Measurements from ENCODE around the gene ARHGDIB. TPM values are rescaled to one million over a fixed set of nuclear protein-coding genes. Genes with fewer than 3 reads are reported as not detected.
A peak's percentile ranks its signal among the peaks of the same experiment; 100 is the strongest.

ARHGDIB gene
- total and polyA plus RNA-seq, 10 of the 15 experiments (the other 5 are each of a cell fraction or from before 2014, with no cell fraction given), result 796 to 2,849 (median 1,346) TPM

DNA sequence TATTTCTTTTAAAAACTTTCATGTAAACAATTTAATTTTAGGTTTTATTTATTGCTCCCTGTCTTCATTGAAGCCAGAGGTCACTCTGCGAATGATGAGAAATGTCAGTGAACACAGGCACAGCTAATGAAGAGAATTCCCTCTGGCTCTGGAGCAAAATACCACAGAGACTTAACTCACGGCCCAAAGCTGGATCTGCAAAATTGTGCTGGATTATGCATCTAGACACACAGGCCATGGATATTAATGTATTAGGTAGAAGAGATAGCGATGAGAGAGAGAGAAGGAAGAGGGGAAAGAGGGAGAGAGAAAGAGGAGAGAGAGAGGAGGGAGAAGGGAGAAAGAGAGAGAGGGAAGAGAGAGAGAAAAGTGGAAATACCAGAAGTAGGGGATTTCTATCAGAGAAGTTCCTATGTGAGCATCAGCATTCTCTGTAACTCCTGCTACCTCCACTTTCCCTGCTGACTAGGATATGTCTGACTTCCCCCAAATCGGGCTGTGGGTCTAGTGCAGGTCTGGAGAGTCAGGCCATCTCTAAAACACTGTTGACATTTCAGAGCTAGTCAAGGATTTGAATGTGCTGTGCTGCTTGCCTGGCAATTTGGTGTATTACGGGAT is 3.7 kb downstream of the ARHGDIB start:
- H2AFZ ChIP-seq (ENCODE audit: control insufficient read depth, low read depth, low read length), result no peak overlapping the region
- no peak for DNase-seq (ENCODE audit: low read depth, low spot score)
- peaks cover 21% of the 10 kb centered on the region for H3K4me1 ChIP-seq (ENCODE audit: control insufficient read depth, insufficient read depth, low read length)
- H3K27me3 ChIP-seq (replicated peaks in 1 of 2; ENCODE audit: control insufficient read depth in 2 of 2, insufficient read depth in 2 of 2, low read length in 1 of 2), result no peaks in the 10 kb centered on the region
- FAIRE-seq, result no peak
- RAD21 ChIA-PET (ENCODE audit: unreplicated experiment), result interaction anchor here (1.4 to 4.4 kb wide), 2 partner anchors 10 to 184 kb away, joined by 3 to 24 read pairs; a partner anchor contains a TSS
- peak overlapping the region; percentile 97 for H3K9ac ChIP-seq (ENCODE audit: control insufficient read depth, insufficient read depth, low read length)
- WGBS (ENCODE audit: insufficient coverage, insufficient replicate concordance, low lambda C conversion rate, missing lambda C conversion rate), result 10% methylated on average over 5 of the region's 5 CpGs
- H3K79me2 ChIP-seq (ENCODE audit: control insufficient read depth, insufficient read depth, low read length), result peaks cover 99% of the 10 kb centered on the region
- no peaks in the 10 kb centered on the region for H4K20me1 ChIP-seq (ENCODE audit: control insufficient read depth, insufficient read depth)
- peak overlapping the region; percentile 94 for H3K27ac ChIP-seq (ENCODE audit: control insufficient read depth, insufficient read depth)
- BruUV-seq (replicated peaks), result no TSS peak
- peak overlapping the region; percentile 85 for H3K4me2 ChIP-seq (ENCODE audit: control insufficient read depth, insufficient read depth)
- peak; percentile 48 to 74; a peak in 2 of 4 replicates for TF ChIP-seq IKZF2 (IDR thresholded peaks at IDR 0.05)
- 0 out of 2 replicates have a peak, but pooled peaks have one; percentile 62 for TF ChIP-seq WRNIP1 (IDR thresholded peaks at IDR 0.05; ENCODE audit: borderline replicate concordance, low read depth, low read length)
- TF ChIP-seq, protein P1, sequence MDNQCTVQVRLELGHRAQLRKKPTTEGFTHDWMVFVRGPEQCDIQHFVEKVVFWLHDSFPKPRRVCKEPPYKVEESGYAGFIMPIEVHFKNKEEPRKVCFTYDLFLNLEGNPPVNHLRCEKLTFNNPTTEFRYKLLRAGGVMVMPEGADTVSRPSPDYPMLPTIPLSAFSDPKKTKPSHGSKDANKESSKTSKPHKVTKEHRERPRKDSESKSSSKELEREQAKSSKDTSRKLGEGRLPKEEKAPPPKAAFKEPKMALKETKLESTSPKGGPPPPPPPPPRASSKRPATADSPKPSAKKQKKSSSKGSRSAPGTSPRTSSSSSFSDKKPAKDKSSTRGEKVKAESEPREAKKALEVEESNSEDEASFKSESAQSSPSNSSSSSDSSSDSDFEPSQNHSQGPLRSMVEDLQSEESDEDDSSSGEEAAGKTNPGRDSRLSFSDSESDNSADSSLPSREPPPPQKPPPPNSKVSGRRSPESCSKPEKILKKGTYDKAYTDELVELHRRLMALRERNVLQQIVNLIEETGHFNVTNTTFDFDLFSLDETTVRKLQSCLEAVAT (IDR thresholded peaks at IDR 0.05), result peak; percentile 76
- TF ChIP-seq NBN (IDR thresholded peaks at IDR 0.05), result peak; percentile 46; the same call in 1 of the 2 replicates
- no peak for TF ChIP-seq ETV6 (conservative IDR thresholded peaks at IDR 0.05 in 1 of 2, IDR thresholded peaks at IDR 0.05 in 1 of 2; ENCODE audit: borderline replicate concordance in 1 of 2, low read depth in 1 of 2)
- TF ChIP-seq IKZF1 (conservative IDR thresholded peaks at IDR 0.05), result peak; percentile 45
- peak; percentile 56 for TF ChIP-seq EED (IDR thresholded peaks at IDR 0.05; ENCODE audit: low read depth)
- TF ChIP-seq YBX1 (IDR thresholded peaks at IDR 0.05), result 0 out of 2 replicates have a peak, but pooled peaks have one; percentile 46
- TF ChIP-seq, protein P2, sequence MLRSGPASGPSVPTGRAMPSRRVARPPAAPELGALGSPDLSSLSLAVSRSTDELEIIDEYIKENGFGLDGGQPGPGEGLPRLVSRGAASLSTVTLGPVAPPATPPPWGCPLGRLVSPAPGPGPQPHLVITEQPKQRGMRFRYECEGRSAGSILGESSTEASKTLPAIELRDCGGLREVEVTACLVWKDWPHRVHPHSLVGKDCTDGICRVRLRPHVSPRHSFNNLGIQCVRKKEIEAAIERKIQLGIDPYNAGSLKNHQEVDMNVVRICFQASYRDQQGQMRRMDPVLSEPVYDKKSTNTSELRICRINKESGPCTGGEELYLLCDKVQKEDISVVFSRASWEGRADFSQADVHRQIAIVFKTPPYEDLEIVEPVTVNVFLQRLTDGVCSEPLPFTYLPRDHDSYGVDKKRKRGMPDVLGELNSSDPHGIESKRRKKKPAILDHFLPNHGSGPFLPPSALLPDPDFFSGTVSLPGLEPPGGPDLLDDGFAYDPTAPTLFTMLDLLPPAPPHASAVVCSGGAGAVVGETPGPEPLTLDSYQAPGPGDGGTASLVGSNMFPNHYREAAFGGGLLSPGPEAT (IDR thresholded peaks at IDR 0.05; ENCODE audit: low read depth), result peak; percentile 56
- TF ChIP-seq CHD1 (IDR thresholded peaks at IDR 0.05; ENCODE audit: low read depth, low read length), result no peak
- TF ChIP-seq POLR2AphosphoS5 (IDR thresholded peaks at IDR 0.05; ENCODE audit: low read length), result peak; percentile 59; the same call in 1 of the 2 replicates
- H3K4me3 ChIP-seq, result peak overlapping the region; percentile 80
- 0 out of 3 replicates have a peak, but pooled peaks have one; percentile 0 for ATAC-seq
- no peaks in the 10 kb centered on the region for H3K36me3 ChIP-seq (ENCODE audit: control insufficient read depth in 2 of 2, insufficient read depth in 2 of 2, low read length in 1 of 2)
- intact Hi-C loops (cut with micrococcal nuclease; ENCODE audit: unreplicated experiment) (loop anchor here (5.0 to 10.0 kb wide), 3 partner anchors 343 to 827 kb away; partner anchors contain the start of gene EPS8), in situ Hi-C loops (cut with MboI) (loop anchor here (10.0 to 25.0 kb wide), 3 partner anchors 183 to 570 kb away; a partner anchor contains a TSS)
- POLR2A ChIA-PET, result interaction anchor here (0.9 to 4.2 kb wide), 6 partner anchors 9 to 189 kb away, joined by 3 to 20 read pairs (median 4); partner anchors contain the start of genes C12orf60 and WBP11
- SMC1A ChIA-PET (ENCODE audit: uncharacterized antibody, unreplicated experiment), result interaction anchor here (0.6 to 4.5 kb wide), 12 partner anchors 10 to 800 kb away, joined by 3 to 33 read pairs (median 4); partner anchors contain the start of gene ERP27
- no peaks in the 10 kb centered on the region for H3K9me3 ChIP-seq (replicated peaks; ENCODE audit: control insufficient read depth, insufficient read depth, low read length)
- CTCF ChIA-PET, result interaction anchor here (1.0 to 4.6 kb wide), 4 partner anchors 10 to 234 kb away, joined by 3 to 15 read pairs (median 5); partner anchors contain the start of gene ERP27

Data from GM12878 (cell line).